ENCODE data around the gene SERTAD1.
"Not testable (repeated sequence)": the region's sequence is repeated elsewhere in the genome, so short reads cannot be mapped to it uniquely, and the experiment has no call there.

The SERTAD1 gene

DNA sequence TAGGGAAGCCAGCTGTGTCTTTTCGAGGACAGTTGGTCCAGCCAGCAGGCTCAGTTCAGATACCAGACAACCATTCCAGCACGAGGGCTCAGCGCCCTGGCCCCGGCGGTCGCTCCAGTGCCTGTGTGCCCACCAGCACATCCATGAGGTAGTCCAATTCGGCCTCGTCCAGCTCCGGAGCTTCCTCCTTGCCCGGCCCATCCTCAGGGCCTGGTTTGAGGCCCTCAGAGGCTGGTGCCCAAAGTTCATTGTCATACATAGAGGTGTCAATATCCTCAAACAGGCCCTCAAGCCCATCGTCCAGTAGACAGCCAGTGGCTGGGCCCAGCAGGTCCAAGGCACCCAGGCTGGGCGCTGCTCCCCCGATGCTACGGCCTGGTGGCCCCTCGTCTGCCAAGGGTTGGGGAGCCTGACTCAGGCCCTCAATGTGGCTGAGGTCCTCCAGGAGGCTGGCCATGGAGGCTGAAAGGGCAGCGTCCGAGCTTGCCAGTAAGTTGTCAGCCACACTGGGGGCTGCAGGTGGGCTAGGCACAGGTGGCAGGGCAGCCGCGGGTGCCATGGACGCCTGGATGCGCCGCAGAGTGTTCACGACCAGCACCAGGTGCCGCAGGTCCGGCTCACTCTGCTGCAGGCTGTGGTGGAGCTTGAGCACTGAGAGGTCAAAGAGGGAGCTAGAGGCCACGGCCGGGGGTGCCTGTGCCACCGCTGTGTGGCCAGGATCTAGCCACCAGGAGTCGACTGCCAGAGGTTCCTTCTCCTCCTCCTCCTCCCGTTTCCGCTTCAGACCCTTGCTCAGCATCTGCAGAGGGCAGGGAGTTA lies 2.8 kb downstream of the SERTAD1 start:
- no peak for DNase-seq (ENCODE audit: low read depth, low spot score)

GRCh38 chr19:40421993-40422747 lies 3.6 kb downstream of the SERTAD1 start:
- DNase-seq (ENCODE audit: low read depth, low spot score), result no peak

DNA sequence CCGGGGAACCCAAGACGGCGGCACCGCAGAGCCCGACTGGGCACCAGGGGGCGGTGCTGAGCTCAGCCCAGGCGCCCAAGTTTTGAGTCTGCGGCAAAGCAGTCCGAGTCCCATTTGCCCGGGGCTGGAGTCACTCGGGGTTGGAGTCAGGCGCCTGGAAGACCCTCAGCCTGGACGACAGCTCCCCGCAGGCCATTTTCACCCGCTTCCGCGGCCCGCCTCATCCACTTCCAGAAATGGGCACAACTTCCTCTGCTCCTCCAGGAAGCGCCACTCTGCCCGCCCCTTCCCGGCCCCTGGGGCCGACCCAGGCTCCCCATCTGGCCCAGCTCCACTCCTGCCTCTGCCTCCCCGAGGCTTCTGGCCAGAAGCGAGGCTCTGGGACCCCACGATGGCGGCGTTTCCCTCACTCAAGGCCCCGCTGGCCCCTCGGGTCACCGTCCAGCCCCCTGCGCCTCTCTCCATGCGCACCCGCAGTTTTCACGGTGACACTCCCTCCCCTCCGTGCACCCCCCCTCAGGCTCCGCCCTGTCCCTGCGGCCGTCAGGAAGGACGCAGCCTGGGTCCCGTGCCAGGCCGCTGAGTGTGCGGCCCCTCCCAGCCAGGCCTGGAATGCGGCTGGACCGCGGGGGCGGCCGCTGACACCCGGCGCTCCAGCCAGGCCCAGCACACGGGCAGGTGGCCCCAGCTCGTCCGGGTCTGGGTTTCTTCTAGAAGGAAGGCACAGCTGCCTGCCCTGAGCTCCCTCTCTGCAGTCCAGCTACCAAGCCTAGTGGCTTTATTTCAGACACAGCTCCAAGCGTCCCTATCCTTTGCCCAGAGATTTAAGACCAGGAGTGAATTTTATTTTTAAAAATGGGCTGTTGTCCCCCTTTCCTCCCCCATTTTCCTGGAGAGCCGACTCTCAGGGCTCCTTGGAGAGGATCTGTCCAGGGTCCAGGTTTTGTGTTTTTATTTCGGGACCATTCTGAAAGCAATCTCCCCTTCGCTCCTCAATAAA lies 4.7 kb downstream of the SERTAD1 start:
- no peak for DNase-seq (ENCODE audit: low read depth, low spot score)

DNA sequence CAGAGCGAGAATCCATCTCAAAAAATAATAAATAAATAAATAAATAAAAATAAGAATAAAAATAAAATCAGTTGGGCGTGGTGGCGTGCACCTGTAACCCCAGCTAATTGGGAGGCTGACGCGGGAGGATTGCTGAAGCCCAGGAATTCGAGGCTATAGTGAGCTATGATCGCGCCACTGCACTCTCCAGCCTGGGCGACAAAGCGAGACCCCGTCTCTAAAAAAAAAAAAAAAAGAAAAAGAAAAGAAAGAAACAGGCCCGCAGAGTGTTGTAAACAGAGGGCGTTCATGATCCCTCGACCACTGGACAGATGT lies 5.4 kb downstream of the SERTAD1 start:
- no peak for DNase-seq (ENCODE audit: low read depth, low spot score)

- DNase-seq (ENCODE audit: low read depth, low spot score), result no peak
Observed at GRCh38 chr19:40419780-40420179, 6.0 kb downstream of the SERTAD1 start.

GRCh38 chr19:40419066-40419612 lies 6.7 kb downstream of the SERTAD1 start:
- no peak for DNase-seq (ENCODE audit: low read depth, low spot score)

DNA sequence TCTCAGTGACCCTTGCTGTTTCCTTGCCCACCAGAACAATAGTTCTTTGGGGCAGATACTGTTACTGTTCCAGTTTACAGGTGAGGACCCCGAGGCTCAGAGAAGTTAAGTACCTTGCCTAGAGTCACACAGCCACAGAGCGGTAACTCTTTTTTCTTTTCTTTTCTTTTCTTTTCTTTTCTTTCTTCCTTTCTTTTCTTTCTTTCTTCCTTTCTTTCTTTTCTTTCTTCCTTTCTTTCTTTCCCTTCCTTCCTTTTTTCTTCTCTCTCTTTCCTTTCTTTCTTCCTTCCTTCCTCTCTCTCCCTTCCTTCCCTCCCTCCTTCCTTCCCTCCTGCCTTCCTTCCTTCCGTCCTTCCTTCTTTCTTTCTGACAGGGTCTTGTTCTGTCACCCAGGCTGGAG lies 7.8 kb downstream of the SERTAD1 start:
- DNase-seq (ENCODE audit: low read depth, low spot score), result no peak

- DNase-seq (ENCODE audit: low read depth, low spot score), result no peak
Observed at GRCh38 chr19:40417643-40417981, 8.2 kb downstream of the SERTAD1 start.

DNA sequence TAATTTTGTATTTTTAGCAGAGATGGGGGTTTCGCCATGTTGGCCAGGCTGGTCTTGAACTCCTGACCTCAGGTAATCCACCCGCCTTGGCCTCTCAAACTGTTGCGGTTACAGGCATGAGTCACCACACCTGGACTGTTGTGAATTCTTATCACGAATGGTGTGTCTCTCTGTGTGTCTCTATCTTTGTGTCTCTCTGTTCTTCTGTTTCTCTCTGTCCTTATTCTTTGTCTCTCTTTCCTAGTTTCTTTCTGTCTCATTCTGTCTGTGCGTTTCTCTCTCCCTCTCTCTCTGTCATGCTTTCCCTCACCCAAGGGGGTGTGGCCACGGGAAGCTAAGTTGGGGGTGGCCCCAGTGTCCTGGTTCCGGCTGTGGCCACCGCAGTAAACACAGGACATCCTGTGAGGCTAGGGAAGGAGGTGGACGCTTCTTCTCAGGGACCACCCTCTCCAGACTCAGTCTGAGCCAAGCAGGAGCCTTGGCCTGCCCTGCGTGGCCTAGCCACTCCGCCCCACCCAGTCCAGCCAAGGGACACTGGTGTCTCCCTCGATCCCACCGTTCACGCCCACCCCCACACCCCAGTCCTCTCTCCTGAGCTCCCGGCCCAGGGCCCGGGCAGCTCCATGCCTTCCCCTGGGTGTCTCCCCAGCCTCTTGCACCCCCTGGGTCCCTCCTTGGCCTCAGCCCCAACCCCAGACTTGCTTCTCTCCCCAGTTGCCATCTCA lies 8.7 kb downstream of the SERTAD1 start:
- DNase-seq (ENCODE audit: low read depth, low spot score), result no peak

- DNase-seq (ENCODE audit: low read depth, low spot score), result no peak
Observed at GRCh38 chr19:40415768-40416167, 10.0 kb downstream of the SERTAD1 start.

DNA sequence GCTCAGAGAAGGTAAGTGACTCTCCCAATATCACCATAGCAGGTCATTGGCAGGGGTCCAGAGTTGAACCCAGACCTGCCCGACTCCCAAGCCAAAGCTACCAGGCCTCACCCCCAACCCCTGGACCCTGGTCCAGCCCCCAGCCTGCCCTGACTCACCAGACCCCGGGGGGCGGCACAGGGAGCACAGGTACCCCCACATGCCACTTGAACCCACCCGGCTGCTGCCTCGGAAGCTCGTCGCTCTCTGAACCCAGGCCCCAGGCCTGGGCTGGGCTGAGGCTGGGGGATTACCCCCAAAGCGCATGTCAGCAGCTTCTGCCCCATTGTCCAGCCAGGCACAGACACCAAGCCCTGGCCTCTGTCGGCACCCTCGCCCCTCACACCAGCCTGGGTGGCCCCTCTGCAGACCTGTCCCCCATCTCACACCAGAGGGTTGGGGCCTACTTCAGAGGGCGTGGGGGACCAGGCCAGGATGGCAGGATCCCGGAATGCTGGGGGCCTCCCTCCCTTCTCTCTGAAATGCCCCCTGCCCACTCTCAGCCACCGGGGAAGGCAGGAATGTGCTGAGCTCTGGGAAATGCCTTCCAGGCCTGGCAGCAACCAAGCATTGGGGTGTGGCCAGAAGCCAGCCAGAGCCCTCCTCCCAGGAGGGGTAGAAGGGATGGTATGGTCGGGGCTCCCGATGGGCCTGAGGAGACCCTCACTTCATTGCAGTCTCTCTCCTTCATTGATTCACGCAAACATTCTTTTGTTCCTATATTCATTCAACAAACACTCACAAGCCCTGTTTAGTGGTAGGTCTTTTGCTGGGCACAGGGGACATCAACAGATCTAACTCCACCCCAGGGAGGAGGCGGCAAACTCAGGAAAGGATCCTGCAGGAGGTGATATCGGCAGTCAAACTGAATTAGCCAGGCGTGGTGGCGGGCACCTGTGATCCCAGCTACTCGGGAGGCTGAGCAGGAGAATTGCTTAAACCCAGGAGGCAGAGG lies 11.0 kb downstream of the SERTAD1 start:
- no peak for DNase-seq (ENCODE audit: low read depth, low spot score)

- DNase-seq (ENCODE audit: low read depth, low spot score), result no peak
Observed at GRCh38 chr19:40413291-40413845, 12.4 kb downstream of the SERTAD1 start, which contains the start of gene PRX. Gene PRX, minus strand, starts transcription at chr19:40413378. Its CDS starts 5,446 bp downstream, at chr19:40407932.

- DNase-seq (ENCODE audit: low read depth, low spot score), result no peak
Observed at GRCh38 chr19:40412866-40413265, 12.9 kb downstream of the SERTAD1 start.

GRCh38 chr19:40411958-40412499 lies 13.8 kb downstream of the SERTAD1 start:
- no peak for DNase-seq (ENCODE audit: low read depth, low spot score)

DNA sequence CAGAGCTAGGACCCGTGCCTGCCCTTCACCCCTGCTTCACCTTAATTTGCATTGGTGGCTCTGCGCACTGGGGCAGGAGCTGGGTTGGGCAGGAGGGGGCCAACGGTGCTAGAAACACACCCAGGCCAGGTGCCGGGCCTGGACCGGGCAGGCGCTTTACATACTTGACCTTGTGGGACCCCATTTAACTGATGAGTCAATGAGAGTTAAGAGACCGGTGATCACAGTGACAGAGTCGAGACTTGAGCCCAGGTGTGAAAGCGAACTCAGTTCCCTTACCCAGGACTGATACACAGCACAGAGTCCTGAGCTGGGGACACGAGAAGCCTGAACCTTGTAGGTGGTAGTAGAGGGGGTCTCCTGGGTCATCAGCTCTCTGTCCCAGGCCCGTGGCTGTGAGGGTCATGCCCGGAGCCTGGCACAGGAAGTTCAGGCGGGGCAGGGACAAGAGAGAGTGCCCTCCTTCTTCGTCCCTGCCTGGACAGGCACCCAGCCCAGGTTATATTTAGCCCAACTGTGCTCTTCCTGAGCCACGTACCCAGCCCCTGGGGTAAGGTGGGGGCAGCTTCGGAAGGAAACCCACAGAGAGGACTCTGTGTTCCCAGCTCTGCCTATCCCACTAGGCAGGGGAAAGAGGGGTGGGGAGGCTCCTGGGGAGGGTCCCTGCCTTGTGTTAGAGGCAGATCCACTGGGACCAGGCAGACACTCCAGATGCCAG lies 14.5 kb downstream of the SERTAD1 start:
- no peak for DNase-seq (ENCODE audit: low read depth, low spot score)

GRCh38 chr19:40410030-40410389 lies 15.8 kb downstream of the SERTAD1 start:
- DNase-seq (ENCODE audit: low read depth, low spot score), result no peak

GRCh38 chr19:40408598-40408925 lies 17.2 kb downstream of the SERTAD1 start:
- DNase-seq (ENCODE audit: low read depth, low spot score), result not testable (repeated sequence)

- no peak for DNase-seq (ENCODE audit: low read depth, low spot score)
Observed at GRCh38 chr19:40407714-40408597, 17.8 kb downstream of the SERTAD1 start.
